KMS-11 (cell line): ENCODE measurements around the gene SSNA1.

Experiments used
- H2AFZ ChIP-seq: fragments of 200-600 bp; sonication (generic); 2 replicates; pipeline ENCODE4 v1.6.1; 2016; ENCODE audit warnings: antibody characterized with exemption, mixed run types, low read depth
- H3K27ac ChIP-seq: fragments of 200-600 bp; sonication (generic); 2 replicates; pipeline ENCODE4 v1.6.1; 2016; ENCODE audit warnings: mild to moderate bottlenecking, mixed run types
- H3K27me3 ChIP-seq: fragments of 200-600 bp; sonication (generic); 2 replicates; pipeline ENCODE4 v1.6.1; 2017; ENCODE audit warnings: mild to moderate bottlenecking, low read depth, mixed run types, moderate library complexity; ENCODE audit not compliant: insufficient read depth
- H3K36me3 ChIP-seq: fragments of 200-600 bp; sonication (generic); 2 replicates; pipeline ENCODE4 v1.6.1; 2017; ENCODE audit warnings: mild to moderate bottlenecking, mixed run types; ENCODE audit not compliant: insufficient read depth
- H3K4me1 ChIP-seq: fragments of 200-600 bp; sonication (generic); 2 replicates; pipeline ENCODE4 v1.6.1; 2016; ENCODE audit warnings: mild to moderate bottlenecking, low read depth, mixed run types; ENCODE audit not compliant: poor library complexity, severe bottlenecking
- H3K4me2 ChIP-seq: fragments of 200-600 bp; sonication (generic); 2 replicates; pipeline ENCODE4 v1.7.0; 2016; ENCODE audit warnings: mild to moderate bottlenecking, mixed run types
- H3K4me3 ChIP-seq: fragments of 200-600 bp; sonication (generic); IDR thresholded peaks from 2 replicates; pipeline ENCODE4 v1.6.1; 2017; ENCODE audit warnings: low read depth, low read length, mixed read lengths; ENCODE audit not compliant: insufficient read depth
- H3K79me2 ChIP-seq: fragments of 200-600 bp; sonication (generic); 2 replicates; pipeline ENCODE4 v1.6.1; 2016; ENCODE audit warnings: low read depth, mixed run types; ENCODE audit not compliant: insufficient read depth
- H3K9ac ChIP-seq: fragments of 200-600 bp; sonication (generic); 2 replicates; pipeline ENCODE4 v1.6.1; 2016; ENCODE audit warnings: mild to moderate bottlenecking, mixed run types
- H4K20me1 ChIP-seq: fragments of 200-600 bp; sonication (generic); 2 replicates; pipeline ENCODE4 v1.6.1; 2016; ENCODE audit warnings: mild to moderate bottlenecking, mixed run types; ENCODE audit not compliant: insufficient read depth
- TF ChIP-seq, protein P1 (sequence below): fragments of 200-600 bp; sonication (generic); conservative IDR thresholded peaks from 2 replicates; pipeline ENCODE4 v1.6.1; 2017; ENCODE audit warnings: low read depth, mild to moderate bottlenecking, antibody characterized with exemption, low read length, moderate library complexity, mixed read lengths

The SSNA1 gene

DNA sequence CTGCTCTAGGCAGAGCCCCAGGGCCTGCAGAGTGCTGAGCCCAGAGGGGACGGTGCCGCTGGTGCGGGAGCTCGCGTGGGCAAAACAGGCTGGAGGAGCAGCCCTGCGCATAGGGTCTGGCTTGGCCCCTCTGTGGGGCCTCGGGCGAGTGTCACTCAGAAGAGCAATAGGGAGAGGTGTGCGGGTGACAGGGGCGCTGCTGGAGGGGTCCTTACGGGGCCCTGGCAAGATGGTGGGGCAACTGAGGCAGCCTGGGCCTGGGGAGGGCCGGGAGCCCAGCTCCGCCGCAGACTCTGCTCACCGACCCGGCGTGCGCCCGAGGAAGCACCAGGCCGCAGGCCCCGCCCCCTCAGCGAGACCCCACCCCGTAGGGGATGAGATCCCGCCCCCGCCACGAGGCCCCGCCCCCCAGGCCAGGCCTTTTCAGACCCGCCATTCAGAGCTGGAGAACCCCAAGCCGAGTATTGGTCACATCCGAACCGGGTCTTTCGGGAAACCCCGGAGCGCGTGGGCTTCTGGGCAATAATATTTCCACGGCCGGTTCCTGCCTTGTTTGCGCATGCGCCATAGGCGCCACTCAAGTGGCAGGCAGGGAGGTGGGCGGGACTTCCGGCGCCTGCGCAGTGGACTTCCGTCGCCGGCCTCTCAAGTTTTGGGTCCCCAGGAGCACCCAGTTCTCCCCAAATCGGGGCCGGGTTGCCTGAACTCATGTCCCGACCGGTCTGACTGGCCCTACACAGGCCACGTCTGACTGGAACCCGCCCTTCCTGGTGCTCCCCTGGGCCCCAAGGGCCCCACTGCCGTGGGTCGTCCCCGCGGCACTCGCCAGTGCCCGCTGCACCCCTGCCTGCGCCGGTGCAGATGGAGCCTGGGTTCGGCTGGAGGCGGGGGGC, 34.8 kb downstream of the SSNA1 start:
- no peak overlapping the region for H3K27ac ChIP-seq
- no peaks in the 10 kb centered on the region for H3K79me2 ChIP-seq
- H3K36me3 ChIP-seq, result no peaks in the 10 kb centered on the region
- H3K4me3 ChIP-seq, result no peak overlapping the region
- H3K4me1 ChIP-seq, result peaks cover 10% of the 10 kb centered on the region
- TF ChIP-seq, protein P1, sequence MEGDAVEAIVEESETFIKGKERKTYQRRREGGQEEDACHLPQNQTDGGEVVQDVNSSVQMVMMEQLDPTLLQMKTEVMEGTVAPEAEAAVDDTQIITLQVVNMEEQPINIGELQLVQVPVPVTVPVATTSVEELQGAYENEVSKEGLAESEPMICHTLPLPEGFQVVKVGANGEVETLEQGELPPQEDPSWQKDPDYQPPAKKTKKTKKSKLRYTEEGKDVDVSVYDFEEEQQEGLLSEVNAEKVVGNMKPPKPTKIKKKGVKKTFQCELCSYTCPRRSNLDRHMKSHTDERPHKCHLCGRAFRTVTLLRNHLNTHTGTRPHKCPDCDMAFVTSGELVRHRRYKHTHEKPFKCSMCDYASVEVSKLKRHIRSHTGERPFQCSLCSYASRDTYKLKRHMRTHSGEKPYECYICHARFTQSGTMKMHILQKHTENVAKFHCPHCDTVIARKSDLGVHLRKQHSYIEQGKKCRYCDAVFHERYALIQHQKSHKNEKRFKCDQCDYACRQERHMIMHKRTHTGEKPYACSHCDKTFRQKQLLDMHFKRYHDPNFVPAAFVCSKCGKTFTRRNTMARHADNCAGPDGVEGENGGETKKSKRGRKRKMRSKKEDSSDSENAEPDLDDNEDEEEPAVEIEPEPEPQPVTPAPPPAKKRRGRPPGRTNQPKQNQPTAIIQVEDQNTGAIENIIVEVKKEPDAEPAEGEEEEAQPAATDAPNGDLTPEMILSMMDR, result no peak
- H4K20me1 ChIP-seq, result no peaks in the 10 kb centered on the region
- H3K9ac ChIP-seq, result peak overlapping the region; percentile 48
- peak overlapping the region; percentile 73 for H2AFZ ChIP-seq
- peak overlapping the region; percentile 88 for H3K4me2 ChIP-seq
- H3K27me3 ChIP-seq, result peaks cover 3% of the 10 kb centered on the region; the same call in 1 of the 2 replicates

DNA sequence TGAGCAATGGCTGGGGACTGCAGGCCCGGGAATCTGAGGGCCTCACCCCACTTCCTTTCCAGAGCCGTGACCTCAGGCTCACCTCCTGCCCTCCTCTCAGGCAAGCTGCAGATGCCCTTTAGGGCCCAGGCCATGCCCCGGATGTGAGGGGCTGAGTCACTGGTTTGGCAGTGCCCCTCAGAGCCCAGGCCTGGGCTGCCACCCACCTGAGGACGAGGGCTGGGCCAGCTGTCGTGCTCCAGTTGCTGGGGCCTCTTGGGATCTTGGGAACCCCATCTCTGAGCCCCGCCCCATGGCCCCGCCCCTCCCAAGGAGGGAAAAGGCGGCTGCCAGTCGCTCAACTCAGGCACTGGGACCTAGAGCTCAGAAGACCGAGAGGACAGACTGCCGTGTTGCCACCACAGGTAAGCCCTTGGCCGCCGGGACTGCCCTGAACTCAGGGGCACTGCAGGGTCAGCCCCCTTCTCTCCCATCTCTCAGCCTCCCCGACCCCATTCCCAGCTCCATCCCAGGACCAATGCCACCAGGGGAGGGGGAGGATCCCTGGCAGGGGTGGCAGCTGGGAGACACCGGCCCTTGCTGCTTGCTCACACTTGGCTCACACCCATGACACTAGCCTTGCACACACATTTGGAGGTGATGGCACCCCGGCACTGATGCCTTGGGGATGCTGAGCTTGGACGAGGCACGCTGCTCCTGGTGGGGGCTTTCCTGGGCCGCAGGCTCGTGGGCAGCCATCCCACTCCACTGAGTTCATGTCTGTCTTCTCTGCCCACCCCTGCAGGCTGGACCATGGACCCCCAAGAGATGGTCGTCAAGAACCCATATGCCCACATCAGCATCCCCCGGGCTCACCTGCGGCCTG, 36.6 kb downstream of the SSNA1 start, which contains the start of gene CYSRT1:
Gene CYSRT1 (plus strand): TSS at position 345 of the 865 bp plus-strand sequence. CDS start 448 bp downstream, at position 793.
- Histone ChIP-seq H3K9ac (no peak within 1 kb of the TSS), H4K20me1 (no peaks in the 10 kb centered on the region), H3K36me3 (no peaks in the 10 kb centered on the region), H3K79me2 (no peaks in the 10 kb centered on the region), H3K4me2 (peak within 1 kb of the TSS; percentile 80), H3K4me3 (no peak within 1 kb of the TSS), H3K4me1 (peaks cover 10% of the 10 kb centered on the region), H3K27ac (no peak within 1 kb of the TSS), H2AFZ (peak within 1 kb of the TSS; percentile 73), H3K27me3 (peaks cover 15% of the 10 kb centered on the region)
- TF ChIP-seq, protein P1, result no peak

DNA sequence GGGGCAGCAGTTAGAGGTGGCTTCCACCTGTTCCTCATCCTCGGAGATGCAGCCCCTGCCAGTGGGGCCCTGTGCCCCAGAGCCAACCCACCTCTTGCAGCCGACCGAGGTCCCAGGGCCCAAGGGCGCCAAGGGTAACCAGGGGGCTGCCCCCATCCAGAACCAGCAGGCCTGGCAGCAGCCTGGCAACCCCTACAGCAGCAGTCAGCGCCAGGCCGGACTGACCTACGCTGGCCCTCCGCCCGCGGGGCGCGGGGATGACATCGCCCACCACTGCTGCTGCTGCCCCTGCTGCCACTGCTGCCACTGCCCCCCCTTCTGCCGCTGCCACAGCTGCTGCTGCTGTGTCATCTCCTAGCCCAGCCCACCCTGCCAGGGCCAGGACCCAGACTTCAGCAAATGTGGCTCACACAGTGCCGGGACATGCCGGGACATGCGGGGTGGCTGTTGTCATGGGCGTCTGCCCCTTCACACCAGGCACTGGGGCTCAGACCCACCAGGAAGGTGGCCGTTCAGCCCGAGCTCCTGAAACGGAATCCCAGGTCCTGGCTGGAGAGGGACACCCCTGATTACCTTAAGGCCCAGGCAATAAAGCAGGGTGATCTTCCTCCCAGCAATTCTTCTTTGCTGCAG, 37.3 kb downstream of the SSNA1 start:
- no peak overlapping the region for H3K4me2 ChIP-seq
- TF ChIP-seq, protein P1, result no peak
- H3K9ac ChIP-seq, result no peak overlapping the region

DNA sequence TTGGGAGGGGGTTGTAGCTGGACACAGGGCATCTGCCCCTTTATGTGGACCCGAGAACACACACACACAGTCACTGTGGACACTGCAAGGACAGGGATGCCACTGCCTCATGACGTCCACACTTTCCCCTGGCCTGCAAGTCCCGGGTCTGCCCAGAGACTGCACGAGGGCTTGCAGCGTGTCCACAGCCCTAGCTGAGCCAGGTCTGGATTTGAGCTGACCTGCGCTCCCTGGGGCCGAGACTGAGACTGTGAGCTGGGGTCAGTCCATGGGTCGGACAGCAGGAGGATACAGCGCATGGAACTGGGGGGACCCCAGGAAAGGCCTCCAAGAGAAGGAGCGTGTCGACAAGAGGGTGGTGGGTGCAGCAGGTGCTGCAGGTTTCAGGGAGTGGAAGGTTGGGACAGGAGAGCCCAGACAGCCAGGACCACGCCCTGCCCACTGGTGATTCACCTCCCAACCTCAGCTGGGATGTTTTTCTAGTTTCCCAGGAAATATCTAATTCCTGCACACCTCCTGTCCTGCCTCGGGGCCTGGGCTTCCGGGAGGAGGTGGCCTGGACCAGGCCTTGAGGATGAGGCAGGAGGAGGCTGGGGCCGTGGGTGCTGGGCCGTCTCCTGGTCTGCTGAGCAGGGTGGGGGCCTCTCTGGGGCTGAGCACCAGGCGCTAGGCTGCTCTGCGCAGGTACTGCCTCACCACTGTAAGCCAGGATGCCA, 38.0 kb downstream of the SSNA1 start:
- Histone ChIP-seq H3K4me3 (no peak overlapping the region), H4K20me1 (no peaks in the 10 kb centered on the region), H3K27ac (no peak overlapping the region), H3K79me2 (no peaks in the 10 kb centered on the region), H3K27me3 (peaks cover 26% of the 10 kb centered on the region), H3K4me2 (no peak overlapping the region), H2AFZ (no peak overlapping the region), H3K4me1 (peaks cover 10% of the 10 kb centered on the region), H3K9ac (no peak overlapping the region), H3K36me3 (no peaks in the 10 kb centered on the region)
- TF ChIP-seq, protein P1, result no peak

More for the DNA sequence above, 37.3 kb downstream of the SSNA1 start:
- Histone ChIP-seq H4K20me1 (no peaks in the 10 kb centered on the region), H3K36me3 (no peaks in the 10 kb centered on the region), H3K27ac (no peak overlapping the region), H2AFZ (no peak overlapping the region), H3K4me3 (no peak overlapping the region), H3K79me2 (no peaks in the 10 kb centered on the region), H3K27me3 (peaks cover 19% of the 10 kb centered on the region), H3K4me1 (peaks cover 10% of the 10 kb centered on the region)
